ENCODE data around the gene PKP4.
A peak's percentile ranks its signal among the peaks of the same experiment; 100 is the strongest.

DNA sequence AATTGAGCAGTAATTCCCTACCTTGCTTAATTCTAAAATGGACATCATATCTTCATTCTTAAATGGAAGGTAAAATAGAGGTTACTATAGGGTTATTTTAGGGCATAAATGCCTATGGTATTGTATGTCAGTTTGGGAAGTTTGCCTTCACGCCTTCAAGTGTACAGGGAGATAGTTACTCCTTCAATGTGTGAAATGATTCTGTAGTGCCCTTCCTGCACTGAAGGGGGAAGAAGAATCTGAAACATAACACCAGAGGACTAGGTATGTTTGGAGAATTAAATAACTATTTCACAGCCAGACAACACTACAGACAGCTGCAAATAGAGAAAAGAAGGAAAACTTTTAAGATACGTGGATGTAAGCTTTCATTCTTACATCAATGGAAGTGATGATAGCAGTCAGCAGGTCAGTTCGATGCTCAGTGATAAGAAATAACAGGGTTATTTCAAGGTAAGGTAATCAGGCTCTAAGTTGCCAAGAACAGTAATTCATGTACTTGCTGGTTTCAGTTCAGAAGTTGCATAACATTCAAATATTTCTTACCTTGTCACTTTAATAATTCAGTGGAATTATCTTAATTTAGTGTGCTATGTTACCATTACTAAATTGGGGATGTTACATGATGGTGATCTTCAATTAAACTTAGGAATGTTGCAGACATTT lies 4.0 kb downstream of the PKP4 start:
- TF ChIP-seq, protein P1, sequence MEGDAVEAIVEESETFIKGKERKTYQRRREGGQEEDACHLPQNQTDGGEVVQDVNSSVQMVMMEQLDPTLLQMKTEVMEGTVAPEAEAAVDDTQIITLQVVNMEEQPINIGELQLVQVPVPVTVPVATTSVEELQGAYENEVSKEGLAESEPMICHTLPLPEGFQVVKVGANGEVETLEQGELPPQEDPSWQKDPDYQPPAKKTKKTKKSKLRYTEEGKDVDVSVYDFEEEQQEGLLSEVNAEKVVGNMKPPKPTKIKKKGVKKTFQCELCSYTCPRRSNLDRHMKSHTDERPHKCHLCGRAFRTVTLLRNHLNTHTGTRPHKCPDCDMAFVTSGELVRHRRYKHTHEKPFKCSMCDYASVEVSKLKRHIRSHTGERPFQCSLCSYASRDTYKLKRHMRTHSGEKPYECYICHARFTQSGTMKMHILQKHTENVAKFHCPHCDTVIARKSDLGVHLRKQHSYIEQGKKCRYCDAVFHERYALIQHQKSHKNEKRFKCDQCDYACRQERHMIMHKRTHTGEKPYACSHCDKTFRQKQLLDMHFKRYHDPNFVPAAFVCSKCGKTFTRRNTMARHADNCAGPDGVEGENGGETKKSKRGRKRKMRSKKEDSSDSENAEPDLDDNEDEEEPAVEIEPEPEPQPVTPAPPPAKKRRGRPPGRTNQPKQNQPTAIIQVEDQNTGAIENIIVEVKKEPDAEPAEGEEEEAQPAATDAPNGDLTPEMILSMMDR (IDR thresholded peaks at IDR 0.05): peak in 5 of 12 donors; percentile 8 to 32 (median 12)
- TF ChIP-seq POLR2A (IDR thresholded peaks at IDR 0.05): no peak
